ENCODE results near the gene RTRAF. TPM values are rescaled to one million over a fixed set of nuclear protein-coding genes. Genes with fewer than 3 reads are reported as not detected.

Gene RTRAF
- total RNA-seq, 1 donor from 2014 or later, result 183 TPM

DNA sequence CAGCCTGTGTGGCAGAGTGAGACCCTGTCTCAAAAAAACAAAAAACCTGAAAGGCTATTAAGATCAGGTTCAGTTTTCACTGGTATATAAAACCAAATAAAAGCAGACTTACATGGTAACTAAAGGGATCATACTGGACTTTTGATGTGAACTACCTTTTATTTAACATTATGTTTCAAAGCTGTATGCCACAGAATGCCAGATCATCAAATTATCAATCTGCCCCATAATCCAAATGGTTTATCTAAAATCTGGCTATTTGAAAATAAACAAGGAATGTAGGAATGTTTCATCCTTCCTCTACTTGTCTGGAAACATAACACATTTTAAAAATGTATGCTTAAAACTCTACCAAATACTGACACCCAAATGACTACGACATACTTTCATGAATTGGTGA lies 65.3 kb downstream of the RTRAF start:
- TF ChIP-seq, protein P1, sequence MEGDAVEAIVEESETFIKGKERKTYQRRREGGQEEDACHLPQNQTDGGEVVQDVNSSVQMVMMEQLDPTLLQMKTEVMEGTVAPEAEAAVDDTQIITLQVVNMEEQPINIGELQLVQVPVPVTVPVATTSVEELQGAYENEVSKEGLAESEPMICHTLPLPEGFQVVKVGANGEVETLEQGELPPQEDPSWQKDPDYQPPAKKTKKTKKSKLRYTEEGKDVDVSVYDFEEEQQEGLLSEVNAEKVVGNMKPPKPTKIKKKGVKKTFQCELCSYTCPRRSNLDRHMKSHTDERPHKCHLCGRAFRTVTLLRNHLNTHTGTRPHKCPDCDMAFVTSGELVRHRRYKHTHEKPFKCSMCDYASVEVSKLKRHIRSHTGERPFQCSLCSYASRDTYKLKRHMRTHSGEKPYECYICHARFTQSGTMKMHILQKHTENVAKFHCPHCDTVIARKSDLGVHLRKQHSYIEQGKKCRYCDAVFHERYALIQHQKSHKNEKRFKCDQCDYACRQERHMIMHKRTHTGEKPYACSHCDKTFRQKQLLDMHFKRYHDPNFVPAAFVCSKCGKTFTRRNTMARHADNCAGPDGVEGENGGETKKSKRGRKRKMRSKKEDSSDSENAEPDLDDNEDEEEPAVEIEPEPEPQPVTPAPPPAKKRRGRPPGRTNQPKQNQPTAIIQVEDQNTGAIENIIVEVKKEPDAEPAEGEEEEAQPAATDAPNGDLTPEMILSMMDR (IDR thresholded peaks at IDR 0.05; ENCODE audit: unreplicated experiment), result no peak
- no peaks in the 10 kb centered on the region for H3K9me3 Mint-ChIP-seq
- H3K4me1 Mint-ChIP-seq, result peaks cover 49% of the 10 kb centered on the region
- DNase-seq (ENCODE audit: low spot score in 2 of 2, unreplicated experiment in 2 of 2), result no peak
- H3K27me3 Mint-ChIP-seq (ENCODE audit: low read depth), result no peaks in the 10 kb centered on the region
- no peaks in the 10 kb centered on the region for H3K36me3 Mint-ChIP-seq
- no peak overlapping the region for H3K4me3 Mint-ChIP-seq
- no peak overlapping the region for H3K27ac Mint-ChIP-seq

DNA sequence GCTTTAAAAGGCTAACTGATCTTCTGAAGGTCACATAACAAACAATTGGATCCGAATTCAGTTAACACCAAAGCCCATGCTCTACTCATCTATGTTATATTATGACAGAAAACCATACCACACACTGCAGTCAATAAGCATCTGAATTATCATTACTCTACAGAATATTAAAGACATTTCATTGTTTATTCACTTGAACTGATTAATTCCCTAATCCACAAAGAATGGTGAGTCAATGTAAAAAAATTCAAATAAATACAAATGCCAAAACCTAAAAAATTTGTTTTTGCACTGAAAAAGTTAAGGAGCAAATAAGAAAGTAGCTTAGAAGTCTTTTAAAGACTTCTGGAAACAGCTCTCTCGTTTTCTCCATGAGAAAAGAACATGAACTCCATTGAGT lies 65.8 kb downstream of the RTRAF start:
- Mint-ChIP-seq H3K36me3 (no peaks in the 10 kb centered on the region), H3K27ac (no peak overlapping the region), H3K4me1 (peaks cover 50% of the 10 kb centered on the region), H3K27me3 (ENCODE audit: low read depth) (no peaks in the 10 kb centered on the region), H3K4me3 (no peak overlapping the region), H3K9me3 (no peaks in the 10 kb centered on the region)
- TF ChIP-seq, protein P1 (IDR thresholded peaks at IDR 0.05; ENCODE audit: unreplicated experiment), result no peak
- DNase-seq (ENCODE audit: low spot score in 2 of 2, unreplicated experiment in 2 of 2), result no peak

DNA sequence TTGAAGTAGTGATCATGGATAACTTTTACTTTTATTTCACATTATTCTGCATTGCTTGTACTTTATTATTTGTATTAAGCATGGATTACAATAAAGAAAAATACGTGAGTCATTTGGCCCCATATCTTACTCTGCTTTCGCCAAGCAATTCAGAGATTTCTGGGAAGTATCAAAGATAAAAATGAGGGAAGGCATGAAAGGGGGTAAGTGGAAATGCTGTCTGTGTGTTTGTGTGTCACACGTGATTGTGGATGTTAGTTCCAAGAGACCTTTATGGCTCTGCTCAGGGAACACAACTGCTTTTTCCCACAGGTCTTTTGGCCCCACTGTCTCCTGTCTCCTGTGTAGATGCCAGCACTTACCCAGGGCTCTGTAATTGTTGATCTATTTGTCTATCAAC lies 69.0 kb downstream of the RTRAF start:
- TF ChIP-seq, protein P1 (IDR thresholded peaks at IDR 0.05; ENCODE audit: unreplicated experiment), result no peak
- Mint-ChIP-seq H3K27ac (no peak overlapping the region), H3K4me1 (peaks cover 39% of the 10 kb centered on the region), H3K4me3 (no peak overlapping the region), H3K27me3 (ENCODE audit: low read depth) (no peaks in the 10 kb centered on the region), H3K9me3 (no peaks in the 10 kb centered on the region), H3K36me3 (no peaks in the 10 kb centered on the region)
- DNase-seq (ENCODE audit: low spot score in 2 of 2, unreplicated experiment in 2 of 2), result no peak

DNA sequence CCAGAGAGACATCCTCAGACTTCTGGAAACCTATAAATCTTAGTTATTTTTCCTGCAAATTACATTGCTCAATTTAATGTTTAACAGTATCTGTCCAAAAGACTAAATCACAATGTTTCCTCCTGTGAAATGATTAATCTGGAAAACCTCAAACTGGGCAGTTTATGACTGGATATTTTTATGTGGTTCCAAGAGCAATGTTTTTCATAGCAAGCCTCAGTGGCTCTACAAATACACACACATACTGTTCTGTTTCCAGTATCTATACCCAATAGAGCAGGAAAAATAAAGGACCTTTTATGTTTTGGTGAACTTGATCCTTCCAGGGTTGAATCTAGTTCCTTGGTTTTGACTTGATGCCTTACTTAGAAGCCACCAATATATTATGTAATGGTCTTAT lies 70.3 kb downstream of the RTRAF start:
- H3K4me1 Mint-ChIP-seq, result peaks cover 38% of the 10 kb centered on the region
- TF ChIP-seq, protein P1 (IDR thresholded peaks at IDR 0.05; ENCODE audit: unreplicated experiment), result no peak
- H3K27ac Mint-ChIP-seq, result no peak overlapping the region
- no peak for DNase-seq (ENCODE audit: low spot score in 2 of 2, unreplicated experiment in 2 of 2)
- no peaks in the 10 kb centered on the region for H3K36me3 Mint-ChIP-seq
- no peak overlapping the region for H3K4me3 Mint-ChIP-seq
- no peaks in the 10 kb centered on the region for H3K27me3 Mint-ChIP-seq (ENCODE audit: low read depth)
- H3K9me3 Mint-ChIP-seq, result no peaks in the 10 kb centered on the region

DNA sequence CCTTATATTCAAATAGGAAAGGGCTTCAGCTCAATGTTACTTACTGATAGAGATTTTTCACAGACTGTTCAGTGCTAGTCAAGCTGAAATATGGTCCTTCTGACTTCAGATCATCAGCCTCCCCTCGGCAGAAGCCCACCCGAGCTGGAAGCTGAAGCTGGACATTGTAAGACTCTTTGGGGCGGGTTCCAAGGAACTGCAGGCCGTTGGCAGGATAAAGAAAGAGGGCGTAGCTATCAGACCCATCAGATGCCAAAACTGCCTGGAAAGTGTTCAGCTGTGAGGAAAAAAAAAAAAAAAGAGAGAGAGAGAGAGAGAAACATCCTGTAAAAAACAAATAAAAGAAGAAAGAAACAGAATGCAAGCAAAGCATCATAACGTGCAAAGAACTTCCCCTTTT lies 70.7 kb downstream of the RTRAF start:
- DNase-seq (ENCODE audit: low spot score in 2 of 2, unreplicated experiment in 2 of 2), result no peak
- H3K9me3 Mint-ChIP-seq, result no peaks in the 10 kb centered on the region

More for the DNA sequence above, 70.7 kb downstream of the RTRAF start:
- no peaks in the 10 kb centered on the region for H3K36me3 Mint-ChIP-seq
- H3K4me3 Mint-ChIP-seq, result no peak overlapping the region
- H3K27me3 Mint-ChIP-seq (ENCODE audit: low read depth), result no peaks in the 10 kb centered on the region
- TF ChIP-seq, protein P1 (IDR thresholded peaks at IDR 0.05; ENCODE audit: unreplicated experiment), result no peak
- peaks cover 37% of the 10 kb centered on the region for H3K4me1 Mint-ChIP-seq
- H3K27ac Mint-ChIP-seq, result no peak overlapping the region

Other genes starting within 250 kb of the RTRAF start
- gene GNG2, start 128.9 kb upstream of the RTRAF start, total RNA-seq, result 47.2 to 56.2 TPM (median 52.4 TPM) in 3 replicates
- 103 to 124 TPM (median 120 TPM) in 3 replicates for gene NID2, start 79.5 kb downstream of the RTRAF start, total RNA-seq

All from mesothelial cell of epicardium (in vitro differentiated cells).